H54 (cell line): Measurements from ENCODE around the gene SLC36A1.

ENCODE experiments used
- DNase-seq: peaks from one replicate; pipeline ENCODE4 v3.0.0; 2011; ENCODE audit warnings: low spot score, mixed read lengths; ENCODE audit not compliant: insufficient read length
- FAIRE-seq: peaks from 3 replicates; lab custom pipeline; 2011; peaks lifted over from hg19 to GRCh38; lab: Jason Lieb, UNC
- POLR2A ChIP-seq: IDR thresholded peaks from 2 replicates; pipeline ENCODE4 v1.6.1; 2011; ENCODE audit warnings: low read depth, mild to moderate bottlenecking, low read length

SLC36A1 gene

GRCh38 chr5:151463137-151464029 is 16.0 kb downstream of the SLC36A1 start:
- DNase-seq = no peak
- no peak for FAIRE-seq
- TF ChIP-seq POLR2A = no peak

DNA sequence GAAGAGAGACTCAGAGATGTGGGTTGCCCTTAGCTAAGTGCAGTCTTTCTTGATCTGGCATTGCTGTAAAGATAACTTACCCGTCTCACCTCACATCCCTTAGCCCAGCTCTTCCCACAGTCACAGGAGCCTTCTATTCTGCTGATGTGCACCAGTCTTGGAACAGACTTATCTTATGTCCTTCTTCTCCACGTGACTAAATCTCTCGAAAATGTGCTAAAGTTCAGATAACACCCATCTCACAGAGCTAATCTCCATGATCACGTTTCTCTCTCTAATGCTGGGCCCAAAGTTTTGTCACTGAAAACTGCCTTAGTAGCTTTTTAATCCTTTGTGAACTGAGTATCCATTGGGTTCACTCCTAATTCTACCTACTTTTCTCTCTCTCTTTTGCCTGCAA is 16.7 kb downstream of the SLC36A1 start:
- no peak for DNase-seq
- TF ChIP-seq POLR2A = no peak
- no peak for FAIRE-seq

DNA sequence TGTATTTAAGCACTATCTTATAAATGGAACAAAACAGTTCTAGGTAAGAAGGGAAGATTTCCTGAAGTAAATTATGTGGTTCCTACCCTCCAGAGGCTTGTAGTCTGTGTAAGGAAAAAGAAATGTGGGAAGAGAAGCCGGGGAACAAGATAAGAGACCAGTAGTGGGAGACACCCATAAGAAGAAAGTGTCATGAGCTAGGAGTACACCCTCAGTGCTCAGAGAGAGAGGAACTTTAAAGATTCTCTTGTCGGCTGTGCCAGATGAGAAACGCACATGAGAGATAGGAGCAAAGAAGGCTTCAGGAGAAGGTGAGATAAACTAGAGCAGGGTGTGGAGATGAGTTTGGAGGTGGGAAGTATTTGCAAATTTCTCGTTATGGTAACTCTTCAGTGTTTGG is 18.1 kb downstream of the SLC36A1 start:
- DNase-seq (no peak), FAIRE-seq (no peak)
- TF ChIP-seq POLR2A = no peak

DNA sequence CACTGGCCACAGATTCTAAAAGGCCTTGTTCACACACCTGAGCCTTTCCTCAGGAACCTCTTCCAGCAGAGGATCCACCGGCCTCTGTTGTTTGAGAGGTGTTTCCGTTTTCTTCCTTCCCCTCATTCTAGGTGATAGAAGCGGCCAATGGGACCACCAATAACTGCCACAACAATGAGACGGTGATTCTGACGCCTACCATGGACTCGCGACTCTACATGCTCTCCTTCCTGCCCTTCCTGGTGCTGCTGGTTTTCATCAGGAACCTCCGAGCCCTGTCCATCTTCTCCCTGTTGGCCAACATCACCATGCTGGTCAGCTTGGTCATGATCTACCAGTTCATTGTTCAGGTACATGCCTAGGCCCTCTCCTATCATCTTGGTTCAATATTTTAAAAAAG is 20.2 kb downstream of the SLC36A1 start:
- TF ChIP-seq POLR2A = no peak
- DNase-seq = no peak
- FAIRE-seq = no peak

DNA sequence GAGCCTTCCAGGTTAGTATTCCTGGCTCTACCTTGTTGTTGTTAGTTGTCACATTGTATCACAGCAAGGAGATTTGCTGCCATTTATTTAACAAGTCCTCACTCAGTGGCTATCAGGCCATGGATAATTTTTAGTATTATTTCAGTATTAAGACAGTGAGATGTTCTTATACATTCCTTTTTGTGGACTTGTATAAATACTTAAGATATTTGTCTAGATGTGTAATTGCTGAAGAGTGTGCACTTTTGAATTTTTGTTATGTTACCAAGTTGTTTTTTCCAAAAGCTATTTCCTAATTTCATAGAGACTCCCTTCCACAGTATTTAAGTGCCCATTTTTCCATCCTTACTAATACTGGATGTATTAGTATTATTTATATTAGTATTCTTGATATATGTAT is 22.0 kb downstream of the SLC36A1 start:
- FAIRE-seq = no peak

GRCh38 chr5:151469992-151470391 is 22.6 kb downstream of the SLC36A1 start:
- DNase-seq (no peak), FAIRE-seq (no peak)
- TF ChIP-seq POLR2A = no peak

More for the DNA sequence above, 22.0 kb downstream of the SLC36A1 start:
- no peak for DNase-seq
- no peak for TF ChIP-seq POLR2A

- no peak for DNase-seq
- no peak for FAIRE-seq
- TF ChIP-seq POLR2A = no peak
Measured at GRCh38 chr5:151470439-151470838, 23.0 kb downstream of the SLC36A1 start.

DNA sequence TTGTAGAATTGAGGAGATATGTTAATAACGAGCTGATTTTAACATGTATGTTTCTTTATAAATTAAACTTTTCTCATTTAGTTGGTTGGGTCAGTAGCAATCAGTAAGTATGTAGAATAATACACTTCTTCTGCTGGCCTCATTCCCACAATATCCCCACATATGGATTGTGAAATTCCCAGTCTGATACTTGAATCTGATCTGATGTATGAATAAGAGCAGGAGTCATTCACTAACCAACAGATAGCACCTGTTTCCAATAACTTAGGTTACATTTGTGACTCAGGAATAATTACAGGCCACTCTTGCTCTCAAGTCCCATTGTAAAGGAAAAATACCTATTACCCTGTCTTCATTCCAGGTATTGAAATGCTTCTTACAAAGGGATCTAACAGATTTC is 23.9 kb downstream of the SLC36A1 start:
- TF ChIP-seq POLR2A = no peak
- FAIRE-seq (no peak), DNase-seq (no peak)

DNA sequence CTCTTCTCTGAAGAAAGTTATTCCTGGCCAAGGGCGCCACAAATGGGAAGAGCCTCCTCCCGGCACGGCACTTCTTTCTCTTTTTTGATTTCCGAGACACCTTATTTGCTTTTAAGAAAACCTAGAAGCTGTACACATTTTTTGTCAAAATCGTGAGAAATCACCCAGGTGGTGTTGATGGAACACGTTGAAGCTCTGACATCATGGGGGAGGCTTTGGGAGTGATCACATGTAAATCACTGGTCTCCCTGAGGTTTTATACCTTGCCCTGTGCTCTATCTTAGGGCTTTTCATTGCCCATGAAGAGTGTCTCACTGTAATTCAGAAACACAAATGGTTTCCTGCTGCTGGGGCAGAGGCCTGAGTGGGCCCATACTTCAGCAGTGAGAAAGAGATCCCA is 27.4 kb downstream of the SLC36A1 start:
- no peak for FAIRE-seq
- no peak for TF ChIP-seq POLR2A
- no peak for DNase-seq

GRCh38 chr5:151475388-151475787 is 28.0 kb downstream of the SLC36A1 start:
- FAIRE-seq (no peak), DNase-seq (no peak)
- TF ChIP-seq POLR2A = no peak

DNA sequence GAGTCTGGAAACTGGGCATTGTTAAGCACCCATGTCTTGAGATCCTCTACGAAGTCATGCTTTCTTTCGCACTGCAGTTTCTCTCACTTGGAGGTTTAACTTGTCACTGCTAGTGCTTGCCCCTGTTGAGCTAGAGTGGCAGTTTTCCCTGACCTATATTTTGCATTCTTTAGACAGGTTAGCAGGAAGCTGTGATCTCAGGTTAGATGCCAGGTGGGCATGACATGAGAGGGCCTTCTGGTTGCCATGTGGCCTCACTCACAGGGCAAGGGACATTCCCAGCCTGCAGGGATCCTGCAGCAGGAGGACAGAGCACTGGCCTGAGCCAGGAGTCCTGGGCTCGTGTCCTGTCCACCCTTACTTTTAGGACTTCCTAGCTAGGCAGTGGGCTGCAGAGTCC is 28.6 kb downstream of the SLC36A1 start:
- TF ChIP-seq POLR2A = no peak
- DNase-seq = no peak
- FAIRE-seq = no peak

DNA sequence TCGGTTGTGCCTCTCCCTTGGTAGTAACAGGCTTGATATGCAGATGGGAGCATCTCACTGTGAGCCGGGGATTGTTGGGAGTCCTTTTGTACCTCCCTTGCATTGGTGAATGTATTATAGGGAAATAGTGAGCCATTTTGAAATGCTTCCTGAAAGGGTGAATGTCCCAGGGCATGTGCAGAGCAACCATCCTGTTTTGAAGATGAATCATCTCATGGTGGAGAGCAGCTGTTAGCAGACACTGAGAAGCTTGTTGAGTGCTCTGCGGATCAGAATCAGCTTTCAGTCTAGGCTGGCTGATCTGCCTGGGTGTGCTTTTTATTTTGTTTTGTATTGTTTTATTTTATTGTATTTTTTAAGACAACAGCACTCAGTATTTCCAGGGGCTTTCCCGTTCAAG is 29.7 kb downstream of the SLC36A1 start:
- FAIRE-seq (no peak), DNase-seq (no peak)
- no peak for TF ChIP-seq POLR2A

GRCh38 chr5:151480384-151481293 is 33.2 kb downstream of the SLC36A1 start:
- DNase-seq = peak; percentile 25
- FAIRE-seq = no peak
- TF ChIP-seq POLR2A = no peak

DNA sequence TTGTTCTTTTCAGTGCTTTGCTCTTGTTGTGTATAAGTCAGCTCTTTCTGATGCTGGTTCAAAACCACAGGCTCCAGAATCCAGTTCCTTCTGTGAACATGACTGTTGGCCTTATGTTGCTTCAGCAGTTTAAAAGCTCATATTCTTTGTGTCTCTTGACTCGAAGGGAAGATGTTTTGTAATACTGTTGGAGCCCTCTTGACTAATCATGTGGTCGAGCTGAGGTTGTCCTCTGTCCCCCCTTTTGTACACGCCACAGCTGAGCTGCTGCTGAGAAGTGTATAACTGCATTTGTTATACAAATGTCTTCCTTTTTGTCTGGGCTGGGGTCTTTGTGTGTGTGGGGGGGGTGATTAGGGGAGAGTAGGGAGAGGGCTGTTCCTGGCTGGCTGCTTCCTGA is 35.8 kb downstream of the SLC36A1 start:
- DNase-seq (no peak), FAIRE-seq (no peak)
- TF ChIP-seq POLR2A = no peak

DNA sequence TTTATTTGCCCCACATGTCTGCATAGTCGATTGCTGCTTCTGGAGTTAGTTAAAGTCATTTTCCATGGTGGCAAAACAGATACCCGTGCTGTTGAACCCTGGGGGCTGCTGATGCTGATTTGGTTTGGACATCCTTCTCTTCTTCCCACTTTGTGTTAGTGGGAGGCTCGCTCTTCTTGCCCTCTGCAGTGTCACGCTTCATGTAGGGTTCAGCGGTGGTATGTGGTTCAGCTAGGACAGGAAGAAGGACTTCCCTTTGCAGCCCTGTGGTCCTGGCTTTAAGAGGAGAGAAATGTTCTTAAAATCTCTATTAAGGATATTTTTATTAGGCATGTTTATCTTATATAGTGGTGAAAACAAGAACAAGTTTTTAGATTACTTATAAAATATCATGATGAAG is 36.2 kb downstream of the SLC36A1 start:
- no peak for DNase-seq
- TF ChIP-seq POLR2A = no peak
- no peak for FAIRE-seq
